Measurements from ENCODE around the gene MBTPS1.

The MBTPS1 gene

DNA sequence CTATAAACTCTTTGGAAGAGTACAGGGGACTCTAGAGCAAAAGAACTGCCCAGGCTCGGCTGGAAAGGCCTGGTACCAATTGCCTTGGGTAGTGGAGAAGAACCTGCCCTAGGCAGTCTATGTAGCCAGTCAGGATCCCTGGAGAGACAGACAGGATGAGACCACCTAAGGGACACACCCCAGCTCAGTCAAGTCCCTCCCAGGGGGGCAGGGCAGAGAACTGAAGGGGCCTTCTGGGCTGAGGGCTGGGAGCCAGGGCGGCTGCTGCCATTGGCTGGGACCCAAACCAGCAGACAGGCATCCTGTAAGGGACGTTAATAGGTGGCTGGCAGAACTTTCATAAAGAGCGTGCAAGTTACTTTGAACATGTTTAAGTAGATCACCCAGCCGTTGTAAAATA is 61.4 kb downstream of the MBTPS1 start:
- H3K4me3 ChIP-seq (ENCODE audit: low read depth, low read length) = no peak overlapping the region
- TF ChIP-seq, protein P1, sequence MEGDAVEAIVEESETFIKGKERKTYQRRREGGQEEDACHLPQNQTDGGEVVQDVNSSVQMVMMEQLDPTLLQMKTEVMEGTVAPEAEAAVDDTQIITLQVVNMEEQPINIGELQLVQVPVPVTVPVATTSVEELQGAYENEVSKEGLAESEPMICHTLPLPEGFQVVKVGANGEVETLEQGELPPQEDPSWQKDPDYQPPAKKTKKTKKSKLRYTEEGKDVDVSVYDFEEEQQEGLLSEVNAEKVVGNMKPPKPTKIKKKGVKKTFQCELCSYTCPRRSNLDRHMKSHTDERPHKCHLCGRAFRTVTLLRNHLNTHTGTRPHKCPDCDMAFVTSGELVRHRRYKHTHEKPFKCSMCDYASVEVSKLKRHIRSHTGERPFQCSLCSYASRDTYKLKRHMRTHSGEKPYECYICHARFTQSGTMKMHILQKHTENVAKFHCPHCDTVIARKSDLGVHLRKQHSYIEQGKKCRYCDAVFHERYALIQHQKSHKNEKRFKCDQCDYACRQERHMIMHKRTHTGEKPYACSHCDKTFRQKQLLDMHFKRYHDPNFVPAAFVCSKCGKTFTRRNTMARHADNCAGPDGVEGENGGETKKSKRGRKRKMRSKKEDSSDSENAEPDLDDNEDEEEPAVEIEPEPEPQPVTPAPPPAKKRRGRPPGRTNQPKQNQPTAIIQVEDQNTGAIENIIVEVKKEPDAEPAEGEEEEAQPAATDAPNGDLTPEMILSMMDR (IDR thresholded peaks at IDR 0.05; ENCODE audit: borderline replicate concordance, insufficient read depth, low read depth, low read length) = no peak

DNA sequence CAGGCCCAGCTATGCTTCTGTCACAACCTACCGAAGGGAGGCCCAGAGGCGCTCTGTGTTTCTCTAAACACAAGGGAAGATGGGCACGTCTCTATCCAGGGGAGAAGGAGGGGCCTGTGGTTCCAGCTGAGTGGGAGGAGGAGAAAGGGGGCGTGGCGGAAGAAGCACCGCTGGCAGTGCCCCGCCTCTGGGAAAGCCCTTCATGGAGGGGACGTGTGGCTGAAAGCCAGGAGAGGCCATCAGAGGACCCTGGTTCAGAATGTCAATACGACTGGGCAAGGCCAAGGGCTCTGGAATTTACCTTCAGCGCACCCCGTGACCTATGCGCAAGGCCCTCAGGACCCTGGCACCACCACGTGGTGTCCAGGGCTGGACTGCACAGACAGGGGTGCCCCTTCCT is 61.8 kb downstream of the MBTPS1 start:
- TF ChIP-seq, protein P1 (IDR thresholded peaks at IDR 0.05; ENCODE audit: borderline replicate concordance, insufficient read depth, low read depth, low read length) = no peak
- H3K4me3 ChIP-seq (ENCODE audit: low read depth, low read length) = no peak overlapping the region

DNA sequence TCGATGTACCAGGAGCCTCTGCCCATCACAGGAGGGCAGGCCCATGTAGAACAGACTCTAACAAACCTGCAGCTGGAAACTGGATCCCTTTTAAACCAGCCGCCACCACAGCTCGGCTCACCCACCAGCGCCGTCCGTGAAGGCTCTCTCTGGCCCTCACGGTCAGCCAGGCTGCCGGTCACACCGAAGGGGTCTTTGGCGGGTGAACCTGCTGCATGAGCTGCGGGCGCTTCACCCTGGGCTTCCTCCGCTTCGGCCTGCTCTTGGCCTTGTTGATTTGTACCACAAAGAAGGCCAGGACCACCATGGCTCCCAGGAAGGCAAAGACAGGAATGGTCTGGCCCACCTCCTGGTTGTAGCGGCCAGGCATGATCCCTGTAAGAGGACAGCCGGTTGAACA is 62.5 kb downstream of the MBTPS1 start:
- TF ChIP-seq, protein P1 (IDR thresholded peaks at IDR 0.05; ENCODE audit: borderline replicate concordance, insufficient read depth, low read depth, low read length) = no peak
- H3K4me3 ChIP-seq (ENCODE audit: low read depth, low read length) = no peak overlapping the region

GRCh38 chr16:84053237-84053636 is 63.5 kb downstream of the MBTPS1 start:
- TF ChIP-seq, protein P1 (IDR thresholded peaks at IDR 0.05; ENCODE audit: borderline replicate concordance, insufficient read depth, low read depth, low read length) = no peak
- no peak overlapping the region for H3K4me3 ChIP-seq (ENCODE audit: low read depth, low read length)

GRCh38 chr16:84052071-84052622 is 64.6 kb downstream of the MBTPS1 start:
- TF ChIP-seq, protein P1 (IDR thresholded peaks at IDR 0.05; ENCODE audit: borderline replicate concordance, insufficient read depth, low read depth, low read length) = no peak
- H3K4me3 ChIP-seq (ENCODE audit: low read depth, low read length) = no peak overlapping the region

DNA sequence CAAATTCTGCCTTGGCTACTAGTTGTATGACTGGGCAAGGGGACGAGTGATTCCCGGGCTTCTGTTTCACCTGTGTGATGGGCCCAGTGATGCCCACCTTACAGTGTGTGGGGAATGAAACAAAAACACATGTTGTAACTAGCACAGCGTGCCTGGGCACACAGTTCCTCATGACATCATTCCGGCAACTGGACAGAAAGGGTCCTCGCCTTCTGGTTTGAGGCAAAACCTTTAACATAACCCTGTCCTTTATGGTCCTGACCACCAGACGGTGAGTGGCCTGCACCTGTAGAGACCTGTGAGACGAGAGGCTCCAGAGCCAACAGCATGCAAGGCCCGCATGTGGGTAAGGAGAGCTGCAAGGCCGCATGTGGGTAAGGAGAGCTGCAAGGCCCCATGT is 66.4 kb downstream of the MBTPS1 start:
- no peak overlapping the region for H3K4me3 ChIP-seq (ENCODE audit: low read depth, low read length)
- TF ChIP-seq, protein P1 (IDR thresholded peaks at IDR 0.05; ENCODE audit: borderline replicate concordance, insufficient read depth, low read depth, low read length) = no peak

DNA sequence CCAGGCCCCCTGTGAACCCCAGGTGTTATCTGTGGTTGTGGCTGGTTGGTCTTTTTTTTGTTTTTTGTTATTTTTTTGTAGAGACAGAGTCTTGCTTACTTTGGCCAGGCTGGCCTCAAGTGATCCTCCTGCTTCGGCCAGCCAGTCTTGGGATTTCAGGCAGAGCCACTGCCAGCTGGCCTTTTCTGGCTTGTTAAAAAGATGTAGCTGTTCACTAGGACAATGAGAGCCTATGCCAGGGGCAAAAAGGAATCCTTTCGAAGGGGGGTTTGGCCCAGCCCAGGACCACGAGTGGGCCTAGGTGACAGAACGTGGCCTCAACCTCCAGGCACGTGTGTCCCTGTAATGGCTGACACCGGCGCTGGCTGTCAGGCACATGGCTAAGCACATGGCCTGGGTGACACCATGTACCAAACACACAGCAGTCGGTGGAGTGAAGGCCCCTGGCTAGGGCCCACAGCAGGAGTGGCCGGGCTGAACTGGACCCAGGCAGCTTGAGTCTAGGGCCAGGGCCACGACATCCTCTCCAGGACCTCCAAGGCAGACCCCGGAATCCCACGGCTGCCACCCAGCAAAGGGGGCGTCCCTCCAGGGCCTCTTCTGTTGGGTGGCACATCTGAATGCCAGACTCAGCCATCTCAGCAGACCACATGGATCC is 67.2 kb downstream of the MBTPS1 start:
- no peak overlapping the region for H3K4me3 ChIP-seq (ENCODE audit: low read depth, low read length)

More for the DNA sequence above, 67.2 kb downstream of the MBTPS1 start:
- TF ChIP-seq, protein P1 (IDR thresholded peaks at IDR 0.05; ENCODE audit: borderline replicate concordance, insufficient read depth, low read depth, low read length) = no peak

Data from GM12875 (cell line).